ENCODE results near the gene TRMT61A. TPM values are rescaled to one million over a fixed set of nuclear protein-coding genes. Genes with fewer than 3 reads are reported as not detected.

TRMT61A gene
- total RNA-seq, 1 donor from 2014 or later: 21.8 TPM

DNA sequence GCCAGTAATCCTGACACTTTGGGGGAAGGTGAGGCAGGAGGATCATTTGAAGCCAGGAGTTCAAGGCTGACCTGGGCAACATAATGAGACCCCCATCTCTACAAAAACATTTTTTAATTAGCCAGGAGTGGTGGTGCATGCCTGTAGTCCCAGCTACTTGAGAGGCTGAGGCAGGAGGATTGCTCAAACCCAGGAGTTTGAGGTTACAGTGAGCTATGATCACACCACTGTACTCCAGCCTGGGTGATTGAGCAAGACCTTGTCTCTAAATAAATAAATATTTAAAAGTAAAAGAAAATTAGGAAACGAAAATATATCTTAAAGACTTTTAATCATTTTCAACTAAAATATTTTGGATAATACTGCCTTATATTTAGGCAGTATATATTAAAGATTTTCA is 32.2 kb upstream of the TRMT61A start:
- CTCF ChIA-PET: interaction anchor here (1.6 kb wide), 1 partner anchor 10 kb away, joined by 3 read pairs; no protein-coding TSS in a partner anchor
- Mint-ChIP-seq H3K4me3 (no peak overlapping the region), H3K9me3 (no peaks in the 10 kb centered on the region), H3K4me1 (peaks cover 8% of the 10 kb centered on the region), H3K36me3 (ENCODE audit: low read depth) (peaks cover 62% of the 10 kb centered on the region), H3K27me3 (no peaks in the 10 kb centered on the region), H3K27ac (no peak overlapping the region)
- DNase-seq: no peak
- intact Hi-C loops (cut with micrococcal nuclease): no loop called here
- no peak for ATAC-seq (ENCODE audit: low read depth)
- TF ChIP-seq, protein P1, sequence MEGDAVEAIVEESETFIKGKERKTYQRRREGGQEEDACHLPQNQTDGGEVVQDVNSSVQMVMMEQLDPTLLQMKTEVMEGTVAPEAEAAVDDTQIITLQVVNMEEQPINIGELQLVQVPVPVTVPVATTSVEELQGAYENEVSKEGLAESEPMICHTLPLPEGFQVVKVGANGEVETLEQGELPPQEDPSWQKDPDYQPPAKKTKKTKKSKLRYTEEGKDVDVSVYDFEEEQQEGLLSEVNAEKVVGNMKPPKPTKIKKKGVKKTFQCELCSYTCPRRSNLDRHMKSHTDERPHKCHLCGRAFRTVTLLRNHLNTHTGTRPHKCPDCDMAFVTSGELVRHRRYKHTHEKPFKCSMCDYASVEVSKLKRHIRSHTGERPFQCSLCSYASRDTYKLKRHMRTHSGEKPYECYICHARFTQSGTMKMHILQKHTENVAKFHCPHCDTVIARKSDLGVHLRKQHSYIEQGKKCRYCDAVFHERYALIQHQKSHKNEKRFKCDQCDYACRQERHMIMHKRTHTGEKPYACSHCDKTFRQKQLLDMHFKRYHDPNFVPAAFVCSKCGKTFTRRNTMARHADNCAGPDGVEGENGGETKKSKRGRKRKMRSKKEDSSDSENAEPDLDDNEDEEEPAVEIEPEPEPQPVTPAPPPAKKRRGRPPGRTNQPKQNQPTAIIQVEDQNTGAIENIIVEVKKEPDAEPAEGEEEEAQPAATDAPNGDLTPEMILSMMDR (IDR thresholded peaks at IDR 0.05): no peak
- POLR2A ChIA-PET: no interaction called here

DNA sequence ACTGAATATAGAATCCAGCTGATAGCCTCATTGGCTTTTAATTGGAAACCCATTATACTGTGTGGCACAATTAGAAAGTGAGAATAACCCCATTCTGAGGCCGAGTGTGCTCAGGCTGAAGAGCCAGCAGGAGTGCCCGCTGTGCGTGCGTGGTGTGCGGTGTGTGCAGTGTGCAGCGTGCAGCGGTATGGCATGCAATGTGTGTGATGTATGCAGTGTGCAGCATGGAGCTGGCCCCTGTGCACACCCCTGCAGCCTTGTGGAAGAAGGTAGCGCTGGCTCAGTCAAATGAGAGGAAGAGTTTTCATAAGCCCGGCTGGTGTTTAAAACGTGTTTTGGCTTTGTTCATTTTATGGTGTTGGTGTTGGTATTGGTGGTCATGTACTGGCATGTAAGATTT is 29.3 kb upstream of the TRMT61A start:
- Mint-ChIP-seq H3K36me3 (ENCODE audit: low read depth) (peaks cover 74% of the 10 kb centered on the region), H3K9me3 (no peaks in the 10 kb centered on the region)

GRCh38 chr14:103500148-103500990 is 28.6 kb upstream of the TRMT61A start:
- CTCF ChIA-PET: interaction anchor here (0.6 to 2.0 kb wide), 5 partner anchors 11 to 54 kb away, joined by 3 to 7 read pairs (median 5); no protein-coding TSS in a partner anchor
- Mint-ChIP-seq H3K27ac (no peak overlapping the region), H3K27me3 (no peaks in the 10 kb centered on the region), H3K9me3 (no peaks in the 10 kb centered on the region), H3K4me3 (no peak overlapping the region), H3K4me1 (peaks cover 8% of the 10 kb centered on the region), H3K36me3 (ENCODE audit: low read depth) (peaks cover 75% of the 10 kb centered on the region)
- TF ChIP-seq, protein P1 (IDR thresholded peaks at IDR 0.05): peak; percentile 49
- peak; percentile 82 for ATAC-seq (ENCODE audit: low read depth)
- POLR2A ChIA-PET: no interaction called here
- DNase-seq: peak; percentile 60
- intact Hi-C loops (cut with micrococcal nuclease): loop anchor here (1.0 kb wide), 2 partner anchors 18 to 46 kb away; no protein-coding TSS in a partner anchor

More for the DNA sequence above, 29.3 kb upstream of the TRMT61A start:
- ChIA-PET CTCF (interaction anchor here (1.4 to 2.0 kb wide), 3 partner anchors 10 to 48 kb away, joined by 4 to 7 read pairs (median 5); no protein-coding TSS in a partner anchor), POLR2A (no interaction called here)
- peak; percentile 18 for ATAC-seq (ENCODE audit: low read depth)
- intact Hi-C loops (cut with micrococcal nuclease): loop anchor here (1.0 kb wide), 2 partner anchors 19 to 47 kb away; no protein-coding TSS in a partner anchor
- H3K4me1 Mint-ChIP-seq: peaks cover 8% of the 10 kb centered on the region
- DNase-seq: no peak
- no peaks in the 10 kb centered on the region for H3K27me3 Mint-ChIP-seq
- TF ChIP-seq, protein P1 (IDR thresholded peaks at IDR 0.05): no peak
- no peak overlapping the region for H3K4me3 Mint-ChIP-seq
- H3K27ac Mint-ChIP-seq: no peak overlapping the region

- ChIA-PET POLR2A (no interaction called here), CTCF (interaction anchor here (1.1 to 1.4 kb wide), 3 partner anchors 20 to 51 kb away, joined by 3 to 5 read pairs (median 3); no protein-coding TSS in a partner anchor)
- Mint-ChIP-seq H3K9me3 (no peaks in the 10 kb centered on the region), H3K4me3 (no peak overlapping the region), H3K4me1 (peaks cover 8% of the 10 kb centered on the region), H3K36me3 (ENCODE audit: low read depth) (peaks cover 74% of the 10 kb centered on the region), H3K27ac (no peak overlapping the region), H3K27me3 (no peaks in the 10 kb centered on the region)
- DNase-seq (no peak), ATAC-seq (ENCODE audit: low read depth) (no peak)
- TF ChIP-seq, protein P1 (IDR thresholded peaks at IDR 0.05): no peak
- intact Hi-C loops (cut with micrococcal nuclease): no loop called here
Observed at GRCh38 chr14:103501041-103501870, 27.7 kb upstream of the TRMT61A start.

Data from activated B cell treated with CpG ODN at 0.5 μM for 24 hours (primary cell).